Thyroid gland (tissue), 4 donors: ENCODE results near the gene MAP1LC3B. TPM values are rescaled to one million over a fixed set of nuclear protein-coding genes. Genes with fewer than 3 reads are reported as not detected.
A peak's percentile ranks its signal among the peaks of the same experiment; 100 is the strongest.

Experiments used
- DNase-seq, 2 donors: peaks; one replicate each; pipeline ENCODE4 v3.0.0-alpha.2; 2019
- H3K27ac ChIP-seq, 3 donors: fragments of 200-600 bp; sonication (generic); 1 replicate in 2 of 3; 2 replicates in 1 of 3; pipeline ENCODE4 v1.5.1; 2016 to 2019; ENCODE audit warnings: mild to moderate bottlenecking in 1 of 3, moderate library complexity in 1 of 3
- H3K27me3 ChIP-seq: fragments of 200-600 bp; sonication (generic); one replicate; pipeline ENCODE4 v1.5.1; 2019
- H3K36me3 ChIP-seq, 2 donors: fragments of 200-600 bp; sonication (generic); one replicate each; pipeline ENCODE4 v1.5.1; 2016 to 2019
- H3K4me1 ChIP-seq, 2 donors: fragments of 200-600 bp; sonication (generic); one replicate each; pipeline ENCODE4 v1.5.1; 2017 to 2019
- H3K4me3 ChIP-seq, 3 donors: fragments of 200-600 bp; sonication (generic); replicated peaks in 1 of 3; 1 replicate in 2 of 3; 2 replicates in 1 of 3; pipeline ENCODE4 v1.5.1; 2016; ENCODE audit warnings: mild to moderate bottlenecking in 1 of 3
- H3K9me3 ChIP-seq: fragments of 200-600 bp; sonication (generic); one replicate; pipeline ENCODE4 v1.5.1; 2017
- POLR2A ChIP-seq, 2 donors: fragments of 450-650 bp; IDR thresholded peaks; one replicate each; pipeline ENCODE4 v1.6.1; 2017; ENCODE audit warnings: antibody characterized with exemption in 2 of 2, mild to moderate bottlenecking in 2 of 2, moderate library complexity in 1 of 2
- WGBS, 2 donors: methylation state at CpG; one replicate each; pipeline ENCODE4 v1.1.5; 2017; 5-methylcytosine and 5-hydroxymethylcytosine counted together
- intact Hi-C: fragments of 100-400 bp; cut with DNase I; formaldehyde crosslinking; loops from one replicate; pipeline ENCODE4 v1.15.1; 2023
- total RNA-seq, 4 donors: library from RNA; depleted of rRNA; stranded (reverse); fragments of >200 nt; gene quantifications; one replicate each; pipeline ENCODE4 v1.2.3, GENCODE V29; 2016
- TF ChIP-seq, protein P1 (sequence below), 6 experiments: fragments of 200-600 bp in 3 of 6; fragments of 450-650 bp in 3 of 6; sonication (generic) in 3 of 6; IDR thresholded peaks; one replicate each; pipeline ENCODE4 v1.5.1; 2016 to 2019; ENCODE audit warnings: antibody characterized with exemption in 6 of 6, mild to moderate bottlenecking in 2 of 6, inconsistent platforms in 1 of 6, moderate library complexity in 1 of 6

MAP1LC3B gene
- total RNA-seq, 4 donors from 2014 or later: 51.8 to 84.3 (median 67.3) TPM

DNA sequence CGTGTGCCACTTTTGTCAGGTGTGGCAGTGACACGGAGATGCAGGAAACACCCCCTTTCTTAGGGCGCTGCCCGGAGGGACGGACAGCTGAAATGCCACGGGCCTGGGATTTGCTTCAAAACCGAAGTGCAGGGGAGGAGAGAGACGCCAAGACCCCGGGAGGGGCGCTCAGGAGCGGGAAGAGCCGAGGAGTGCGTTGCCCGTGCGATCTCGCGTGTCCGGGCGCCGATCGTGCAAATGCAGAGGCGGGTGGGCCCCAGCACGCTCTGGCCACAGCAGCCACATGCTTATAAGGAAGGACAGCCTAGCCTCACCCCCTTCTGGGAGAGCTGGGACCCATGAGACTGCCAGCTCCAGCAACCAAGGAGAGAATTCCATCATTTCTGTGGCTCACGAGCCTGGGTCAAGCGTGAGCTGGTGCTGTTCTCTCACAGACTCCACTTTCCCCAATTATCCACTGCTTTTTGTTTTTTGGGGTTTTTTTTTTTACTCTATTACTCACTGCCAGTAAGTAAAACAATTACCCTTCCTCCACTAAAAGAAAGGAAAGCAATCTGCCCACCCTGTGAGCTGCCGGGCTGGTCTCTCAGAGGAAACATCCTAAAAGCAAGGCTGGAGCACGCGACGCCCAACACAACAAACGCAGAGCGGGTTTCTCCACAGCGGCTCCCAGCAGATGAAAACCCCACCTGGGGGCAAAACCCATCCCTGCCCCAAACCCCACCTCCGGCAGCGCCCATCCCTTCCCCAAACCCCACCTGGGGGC lies 47.8 kb upstream of the MAP1LC3B start:
- intact Hi-C loops: no loop called here
- peaks cover 16 to 20% of the 10 kb centered on the region in 2 donors for H3K36me3 ChIP-seq
- H3K27ac ChIP-seq: peak overlapping the region in 2 of 3 donors; percentile 88
- TF ChIP-seq POLR2A (IDR thresholded peaks at IDR 0.05): no peak
- TF ChIP-seq, protein P1, sequence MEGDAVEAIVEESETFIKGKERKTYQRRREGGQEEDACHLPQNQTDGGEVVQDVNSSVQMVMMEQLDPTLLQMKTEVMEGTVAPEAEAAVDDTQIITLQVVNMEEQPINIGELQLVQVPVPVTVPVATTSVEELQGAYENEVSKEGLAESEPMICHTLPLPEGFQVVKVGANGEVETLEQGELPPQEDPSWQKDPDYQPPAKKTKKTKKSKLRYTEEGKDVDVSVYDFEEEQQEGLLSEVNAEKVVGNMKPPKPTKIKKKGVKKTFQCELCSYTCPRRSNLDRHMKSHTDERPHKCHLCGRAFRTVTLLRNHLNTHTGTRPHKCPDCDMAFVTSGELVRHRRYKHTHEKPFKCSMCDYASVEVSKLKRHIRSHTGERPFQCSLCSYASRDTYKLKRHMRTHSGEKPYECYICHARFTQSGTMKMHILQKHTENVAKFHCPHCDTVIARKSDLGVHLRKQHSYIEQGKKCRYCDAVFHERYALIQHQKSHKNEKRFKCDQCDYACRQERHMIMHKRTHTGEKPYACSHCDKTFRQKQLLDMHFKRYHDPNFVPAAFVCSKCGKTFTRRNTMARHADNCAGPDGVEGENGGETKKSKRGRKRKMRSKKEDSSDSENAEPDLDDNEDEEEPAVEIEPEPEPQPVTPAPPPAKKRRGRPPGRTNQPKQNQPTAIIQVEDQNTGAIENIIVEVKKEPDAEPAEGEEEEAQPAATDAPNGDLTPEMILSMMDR (IDR thresholded peaks at IDR 0.05): no peak
- H3K9me3 ChIP-seq: no peaks in the 10 kb centered on the region
- peaks cover 14 to 27% of the 10 kb centered on the region in 2 donors for H3K4me1 ChIP-seq
- DNase-seq: no peak
- H3K4me3 ChIP-seq: peak overlapping the region in 1 of 3 donors; percentile 2
- H3K27me3 ChIP-seq: no peaks in the 10 kb centered on the region
- WGBS, 2 donors: 86 to 88% methylated on average over 32 to 34 of the region's 34 CpGs

GRCh38 chr16:87344931-87345631 lies 47.1 kb upstream of the MAP1LC3B start:
- Histone ChIP-seq H3K27me3 (no peaks in the 10 kb centered on the region), H3K9me3 (no peaks in the 10 kb centered on the region), H3K27ac (peak overlapping the region in 2 of 3 donors; percentile 88), H3K4me1 (peaks cover 14 to 30% of the 10 kb centered on the region in 2 donors), H3K4me3 (peak overlapping the region in 1 of 3 donors; percentile 2), H3K36me3 (peaks cover 16 to 19% of the 10 kb centered on the region in 2 donors)
- intact Hi-C loops: no loop called here
- no peak for TF ChIP-seq POLR2A (IDR thresholded peaks at IDR 0.05)
- TF ChIP-seq, protein P1 (IDR thresholded peaks at IDR 0.05): no peak
- 30 to 50% methylated on average over 6 to 13 of the region's 17 CpGs for WGBS, 2 donors
- peak; percentile 76 to 78 for DNase-seq

- Histone ChIP-seq H3K4me1 (peaks cover 14 to 38% of the 10 kb centered on the region in 2 donors), H3K36me3 (peaks cover 16 to 19% of the 10 kb centered on the region in 2 donors), H3K9me3 (no peaks in the 10 kb centered on the region), H3K27ac (peak overlapping the region; percentile 72 to 88 (median 88)), H3K4me3 (no peak overlapping the region), H3K27me3 (no peaks in the 10 kb centered on the region)
- TF ChIP-seq POLR2A (IDR thresholded peaks at IDR 0.05): no peak
- TF ChIP-seq, protein P1 (IDR thresholded peaks at IDR 0.05): no peak
- intact Hi-C loops: no loop called here
- DNase-seq: peak in 1 of 2 donors; percentile 29
- 83 to 87% methylated on average over 27 to 28 of the region's 28 CpGs for whole genome bisulfite sequencing, 2 donors
Observed at GRCh38 chr16:87345726-87346424, 46.3 kb upstream of the MAP1LC3B start.

GRCh38 chr16:87346517-87347060 lies 45.5 kb upstream of the MAP1LC3B start:
- WGBS, 2 donors: 96% methylated on average over 21 of the region's 21 CpGs
- peak overlapping the region in 2 of 3 donors; percentile 88 for H3K27ac ChIP-seq
- H3K4me1 ChIP-seq: peaks cover 14 to 39% of the 10 kb centered on the region in 2 donors
- H3K27me3 ChIP-seq: no peaks in the 10 kb centered on the region
- no peak overlapping the region for H3K4me3 ChIP-seq
- intact Hi-C loops: no loop called here
- TF ChIP-seq POLR2A (IDR thresholded peaks at IDR 0.05): no peak
- TF ChIP-seq, protein P1 (IDR thresholded peaks at IDR 0.05): no peak
- no peaks in the 10 kb centered on the region for H3K9me3 ChIP-seq
- peaks cover 16 to 19% of the 10 kb centered on the region in 2 donors for H3K36me3 ChIP-seq
- DNase-seq: no peak
